Brain microvascular endothelial cell (primary cell): ENCODE data around the gene GRPR.
"Not testable (repeated sequence)": the region's sequence is repeated elsewhere in the genome, so short reads cannot be mapped to it uniquely, and the experiment has no call there.

Experiments used
- DNase-seq: peaks from one replicate; pipeline ENCODE4 v3.0.0-alpha.2; 2020
- H3K27ac ChIP-seq: fragments of 250-450 bp; sonication (Bioruptor Pico); 2 replicates; pipeline ENCODE4 v1.5.1; 2020; ENCODE audit warnings: mild to moderate bottlenecking, moderate library complexity
- H3K27me3 ChIP-seq: fragments of 250-450 bp; sonication (Bioruptor Pico); replicated peaks from 2 replicates; pipeline ENCODE4 v1.5.1; 2020; ENCODE audit warnings: mild to moderate bottlenecking
- H3K36me3 ChIP-seq: fragments of 250-450 bp; sonication (Bioruptor Pico); replicated peaks from 2 replicates; pipeline ENCODE4 v1.5.1; 2020; ENCODE audit warnings: mild to moderate bottlenecking
- H3K4me3 ChIP-seq: 2 replicates; pipeline ENCODE4 v1.5.1; 2011; ENCODE audit warnings: low read depth, mild to moderate bottlenecking, control low read depth, low read length, moderate library complexity
- in situ Hi-C: cut with HindIII; loops from 2 replicates; pipeline ENCODE4 v1.10.0; 2017; ENCODE audit warnings: low sequenced_read_pairs, low pct_ligation_motif_present
- TF ChIP-seq, protein P1 (sequence below): IDR thresholded peaks from 2 replicates; pipeline ENCODE4 v1.5.1; 2011; ENCODE audit warnings: low read depth, mild to moderate bottlenecking, moderate library complexity, low read length, control low read depth, inconsistent platforms; ENCODE audit errors: missing control alignments

GRPR gene

DNA sequence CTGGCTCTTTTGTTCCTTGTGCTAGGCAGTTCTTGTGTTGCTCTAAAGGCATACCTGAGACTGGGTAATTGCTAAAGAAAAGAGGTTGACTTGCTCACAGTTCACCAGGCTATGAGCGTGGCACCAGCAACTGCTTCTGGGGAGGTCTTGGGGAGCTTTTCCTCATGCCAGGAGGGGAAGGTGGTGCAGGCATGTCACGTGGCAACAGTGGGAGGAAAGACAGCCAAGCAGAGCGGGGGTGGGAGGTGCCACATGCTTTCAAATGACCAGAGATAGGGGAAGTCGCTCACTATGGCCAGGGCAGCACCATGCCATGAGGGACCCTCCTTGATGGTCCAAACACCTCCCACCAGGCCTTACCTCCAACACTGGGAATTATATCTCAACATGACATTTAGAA is 48.6 kb downstream of the GRPR start:
- in situ Hi-C loops = no loop called here
- TF ChIP-seq, protein P1, sequence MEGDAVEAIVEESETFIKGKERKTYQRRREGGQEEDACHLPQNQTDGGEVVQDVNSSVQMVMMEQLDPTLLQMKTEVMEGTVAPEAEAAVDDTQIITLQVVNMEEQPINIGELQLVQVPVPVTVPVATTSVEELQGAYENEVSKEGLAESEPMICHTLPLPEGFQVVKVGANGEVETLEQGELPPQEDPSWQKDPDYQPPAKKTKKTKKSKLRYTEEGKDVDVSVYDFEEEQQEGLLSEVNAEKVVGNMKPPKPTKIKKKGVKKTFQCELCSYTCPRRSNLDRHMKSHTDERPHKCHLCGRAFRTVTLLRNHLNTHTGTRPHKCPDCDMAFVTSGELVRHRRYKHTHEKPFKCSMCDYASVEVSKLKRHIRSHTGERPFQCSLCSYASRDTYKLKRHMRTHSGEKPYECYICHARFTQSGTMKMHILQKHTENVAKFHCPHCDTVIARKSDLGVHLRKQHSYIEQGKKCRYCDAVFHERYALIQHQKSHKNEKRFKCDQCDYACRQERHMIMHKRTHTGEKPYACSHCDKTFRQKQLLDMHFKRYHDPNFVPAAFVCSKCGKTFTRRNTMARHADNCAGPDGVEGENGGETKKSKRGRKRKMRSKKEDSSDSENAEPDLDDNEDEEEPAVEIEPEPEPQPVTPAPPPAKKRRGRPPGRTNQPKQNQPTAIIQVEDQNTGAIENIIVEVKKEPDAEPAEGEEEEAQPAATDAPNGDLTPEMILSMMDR = no peak
- DNase-seq = no peak

DNA sequence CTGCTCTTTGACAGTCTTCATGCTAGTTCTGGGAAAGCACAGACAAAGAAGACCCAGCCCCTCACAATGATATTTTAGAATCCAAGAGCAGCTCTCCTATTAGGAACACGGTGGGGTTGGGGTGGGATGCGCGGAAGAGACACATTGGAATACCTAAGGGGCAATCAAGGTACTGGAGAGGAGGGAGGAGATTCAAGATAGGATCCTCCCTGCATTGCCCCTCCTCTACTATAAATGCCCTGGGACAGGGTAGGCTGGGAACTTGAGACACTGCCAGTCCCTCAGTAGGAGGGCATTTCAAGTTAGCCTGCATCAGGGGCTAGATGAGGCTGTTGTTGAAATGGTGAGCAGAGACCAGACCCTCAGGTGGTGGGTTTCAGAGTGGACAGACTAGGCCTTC is 49.0 kb downstream of the GRPR start:
- TF ChIP-seq, protein P1 = no peak
- DNase-seq = no peak
- Histone ChIP-seq H3K4me3 (no peak overlapping the region), H3K36me3 (no peaks in the 10 kb centered on the region), H3K27ac (no peak overlapping the region), H3K27me3 (no peaks in the 10 kb centered on the region)
- in situ Hi-C loops = no loop called here

More for the DNA sequence above, 48.6 kb downstream of the GRPR start:
- H3K27me3 ChIP-seq = no peaks in the 10 kb centered on the region
- no peaks in the 10 kb centered on the region for H3K36me3 ChIP-seq
- no peak overlapping the region for H3K4me3 ChIP-seq
- no peak overlapping the region for H3K27ac ChIP-seq

DNA sequence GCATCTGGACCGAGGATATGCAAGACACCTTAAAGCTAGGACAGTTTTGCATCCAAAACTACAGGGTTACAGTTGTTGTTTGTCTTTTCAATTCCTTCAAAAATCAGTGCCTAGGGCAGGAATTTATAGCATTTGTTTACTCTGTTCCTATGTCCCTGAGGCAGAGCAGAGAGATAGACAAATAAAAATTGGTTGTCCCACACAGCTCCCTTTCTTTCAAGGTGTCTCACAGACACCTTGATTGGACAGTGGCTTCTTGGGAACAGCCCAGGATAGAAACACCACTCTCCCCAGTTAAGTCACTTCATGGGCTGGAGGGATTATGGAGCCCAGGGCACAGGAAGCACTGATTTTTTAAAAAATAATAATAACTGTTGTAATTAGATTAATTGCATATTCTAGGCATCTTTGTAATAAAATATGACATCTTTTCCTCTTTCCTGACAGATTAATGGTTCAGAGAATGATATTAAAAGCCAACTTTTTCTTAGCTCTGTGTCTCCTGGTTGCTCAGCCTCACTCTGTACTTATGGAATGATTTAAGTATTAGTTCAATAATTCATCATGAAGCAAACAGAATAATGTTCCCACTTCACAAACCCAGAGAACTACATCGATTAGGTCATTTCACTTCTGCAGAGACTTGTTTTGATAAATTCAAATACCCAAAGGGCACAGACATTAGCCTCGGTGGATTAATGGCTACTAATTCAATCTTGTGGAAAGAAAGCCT is 52.1 kb downstream of the GRPR start:
- no peak overlapping the region for H3K27ac ChIP-seq
- H3K4me3 ChIP-seq = no peak overlapping the region
- in situ Hi-C loops = no loop called here
- no peak for DNase-seq
- H3K36me3 ChIP-seq = no peaks in the 10 kb centered on the region
- TF ChIP-seq, protein P1 = no peak
- no peaks in the 10 kb centered on the region for H3K27me3 ChIP-seq

DNA sequence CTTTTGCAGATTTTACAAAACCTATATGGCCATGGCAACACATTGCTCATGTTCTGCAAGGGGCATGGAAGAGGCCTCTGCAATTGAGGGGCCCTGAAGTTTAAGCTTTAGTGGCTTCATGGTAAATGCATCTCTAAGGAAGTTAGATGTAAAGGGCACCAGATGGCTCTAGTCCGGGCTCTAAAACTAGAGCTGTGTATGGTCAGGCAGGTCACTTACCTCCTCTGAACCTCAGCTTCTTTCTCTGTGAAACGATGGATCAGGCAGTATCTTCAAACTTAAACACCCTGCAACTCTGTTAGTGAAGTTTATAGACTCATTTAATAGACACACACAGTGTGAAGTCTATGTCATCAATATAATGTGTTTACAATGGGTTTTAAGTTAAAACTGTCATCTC is 53.9 kb downstream of the GRPR start:
- no peaks in the 10 kb centered on the region for H3K27me3 ChIP-seq
- DNase-seq = no peak
- in situ Hi-C loops = no loop called here
- H3K27ac ChIP-seq = no peak overlapping the region
- TF ChIP-seq, protein P1 = no peak
- H3K36me3 ChIP-seq = no peaks in the 10 kb centered on the region
- H3K4me3 ChIP-seq = no peak overlapping the region

DNA sequence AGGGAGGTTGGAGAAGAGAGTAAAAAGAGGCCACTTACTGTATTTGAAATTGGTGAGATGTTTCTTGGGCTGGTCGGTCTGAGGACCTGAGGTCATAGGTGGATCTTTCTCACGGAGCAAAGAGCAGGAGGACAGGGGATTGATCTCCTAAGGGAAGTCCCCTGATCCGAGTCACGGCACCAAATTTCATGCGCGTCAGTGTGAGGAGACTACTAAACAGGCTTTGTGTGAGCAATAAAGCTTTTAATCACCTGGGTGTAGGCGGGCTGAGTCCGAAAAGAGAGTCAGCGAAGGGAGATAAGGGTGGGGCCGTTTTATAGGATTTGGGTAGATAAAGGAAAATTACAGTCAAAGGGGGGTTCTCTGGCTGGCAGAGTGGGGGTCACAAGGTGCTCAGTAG is 60.5 kb downstream of the GRPR start:
- in situ Hi-C loops = not testable (repeated sequence)

DNA sequence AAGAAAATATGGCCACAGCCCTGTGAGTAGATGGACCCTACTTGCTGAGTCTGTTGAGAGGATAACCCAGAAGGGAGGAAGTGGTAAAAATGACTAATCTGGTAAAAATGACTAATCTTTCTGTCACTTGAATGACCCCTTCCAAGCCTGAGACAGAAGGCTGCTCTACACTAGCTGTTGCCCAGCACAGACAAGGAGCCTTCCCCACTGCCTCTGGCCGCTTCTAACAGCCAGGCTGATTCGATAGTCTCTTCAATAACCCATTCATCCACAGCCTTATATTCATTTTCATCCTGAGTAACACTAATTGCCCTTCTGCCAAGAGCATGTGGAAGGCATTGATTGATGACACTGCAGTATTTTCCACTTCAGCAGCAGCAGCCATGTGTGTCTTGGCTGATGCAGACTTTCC is 62.4 kb downstream of the GRPR start:
- H3K4me3 ChIP-seq = no peak overlapping the region
- DNase-seq = peak; percentile 67
- H3K36me3 ChIP-seq = no peaks in the 10 kb centered on the region
- H3K27ac ChIP-seq = peak overlapping the region; percentile 76
- H3K27me3 ChIP-seq = no peaks in the 10 kb centered on the region
- TF ChIP-seq, protein P1 = no peak
- in situ Hi-C loops = no loop called here

More for the DNA sequence above, 60.5 kb downstream of the GRPR start:
- H3K4me3 ChIP-seq, DNase-seq, H3K27me3 ChIP-seq, H3K27ac ChIP-seq, H3K36me3 ChIP-seq: not testable (repeated sequence)
